Measurements from ENCODE around the gene TWSG1. TPM values are rescaled to one million over a fixed set of nuclear protein-coding genes. Genes with fewer than 3 reads are reported as not detected.

TWSG1 gene
- total and polyA plus RNA-seq, 10 of the 15 experiments (the other 5 are each of a cell fraction or from before 2014, with no cell fraction given): 11.1 to 45.1 (median 27.7) TPM

DNA sequence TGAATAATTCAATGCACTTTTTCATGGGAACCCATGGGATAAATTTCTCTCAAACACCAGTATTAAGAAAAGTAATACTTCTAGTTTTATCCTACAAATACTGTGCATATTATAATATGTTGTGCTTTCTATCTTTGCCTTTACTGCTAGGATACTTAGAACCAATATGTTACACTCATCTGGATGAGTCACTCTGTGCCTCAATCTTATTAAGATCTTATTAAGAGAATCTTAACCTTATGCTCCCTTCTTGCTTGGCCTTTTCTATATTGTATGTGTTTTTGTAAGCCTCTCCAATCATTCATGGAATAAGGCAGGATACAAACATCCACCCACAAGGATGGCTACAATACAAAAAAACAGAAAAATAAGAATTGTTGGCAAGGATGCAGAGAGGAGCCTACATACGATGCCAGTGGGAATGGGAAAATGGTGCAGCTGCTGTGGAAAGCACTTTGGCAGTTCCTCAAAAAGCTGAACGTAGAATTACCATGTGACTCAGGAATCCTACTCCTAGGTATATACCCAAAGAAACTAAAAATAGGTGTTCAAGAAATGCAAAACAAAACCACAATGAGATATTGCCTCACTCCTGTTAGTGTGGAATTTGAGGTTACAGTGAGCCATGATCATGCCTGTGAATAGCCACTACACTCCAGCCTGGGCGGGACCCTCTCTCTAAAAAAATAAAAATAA is 10.7 kb upstream of the TWSG1 start (continued):
- TF ChIP-seq POLR2AphosphoS2 (IDR thresholded peaks at IDR 0.05; ENCODE audit: low read depth, low read length): no peak
- no peak for TF ChIP-seq YY1 (IDR thresholded peaks at IDR 0.05; ENCODE audit: low read depth, low read length)

DNA sequence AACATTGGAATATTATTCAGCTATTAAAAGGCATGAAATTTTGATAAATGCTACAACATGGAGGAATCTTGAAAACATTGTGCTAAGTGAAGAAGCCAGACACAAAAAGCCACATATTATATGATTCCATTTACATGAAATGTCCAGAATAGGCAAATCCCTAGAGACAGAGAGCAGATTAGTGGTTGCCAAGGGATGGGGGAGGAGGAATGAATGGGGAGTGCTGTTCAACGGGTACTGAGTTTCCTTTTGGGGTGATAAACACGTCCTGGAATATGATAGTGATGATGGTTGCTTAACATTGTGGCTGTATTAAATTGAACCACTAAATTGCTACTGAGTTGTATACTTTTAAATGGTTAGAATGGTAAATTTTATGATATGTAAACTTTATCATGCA is 8.9 kb upstream of the TWSG1 start:
- POLR2A ChIA-PET: no interaction called here
- FAIRE-seq: no peak
- Histone ChIP-seq H3K4me3 (no peak overlapping the region), H3K79me2 (ENCODE audit: control insufficient read depth, insufficient read depth, low read length) (no peaks in the 10 kb centered on the region), H3K4me2 (ENCODE audit: control insufficient read depth, insufficient read depth) (no peak overlapping the region), H2AFZ (ENCODE audit: control insufficient read depth, low read depth, low read length) (no peak overlapping the region), H3K4me1 (ENCODE audit: control insufficient read depth, insufficient read depth, low read length) (no peaks in the 10 kb centered on the region), H3K27me3 (replicated peaks in 1 of 2; ENCODE audit: control insufficient read depth in 2 of 2, insufficient read depth in 2 of 2, low read length in 1 of 2) (no peaks in the 10 kb centered on the region), H3K27ac (ENCODE audit: control insufficient read depth, insufficient read depth) (no peak overlapping the region), H3K9me3 (replicated peaks; ENCODE audit: control insufficient read depth, insufficient read depth, low read length) (peaks cover 5% of the 10 kb centered on the region), H3K9ac (ENCODE audit: control insufficient read depth, insufficient read depth, low read length) (no peak overlapping the region), H4K20me1 (ENCODE audit: control insufficient read depth, insufficient read depth) (no peaks in the 10 kb centered on the region), H3K36me3 (ENCODE audit: control insufficient read depth in 2 of 2, insufficient read depth in 2 of 2, low read length in 1 of 2) (no peaks in the 10 kb centered on the region)
- RAD21 ChIA-PET (ENCODE audit: unreplicated experiment): no interaction called here
- no peak for DNase-seq (ENCODE audit: low read depth, low spot score)
- intact Hi-C loops (cut with micrococcal nuclease; ENCODE audit: unreplicated experiment) (no loop called here), in situ Hi-C loops (cut with MboI) (no loop called here)
- WGBS (ENCODE audit: insufficient coverage, insufficient replicate concordance, low lambda C conversion rate, missing lambda C conversion rate): 17% methylated on average over 2 of the region's 2 CpGs
- TF ChIP-seq RUNX3 (IDR thresholded peaks at IDR 0.05; ENCODE audit: low read length) (no peak), BRCA1 (IDR thresholded peaks at IDR 0.05; ENCODE audit: low read depth, low read length) (no peak), PAX8 (IDR thresholded peaks at IDR 0.05) (no peak), SREBF2 (IDR thresholded peaks at IDR 0.05; ENCODE audit: low read length) (no peak), MTA3 (IDR thresholded peaks at IDR 0.05; ENCODE audit: borderline replicate concordance, low read length) (no peak), RCOR1 (conservative IDR thresholded peaks at IDR 0.05; ENCODE audit: low read depth, low read length) (no peak), CHD2 (IDR thresholded peaks at IDR 0.05; ENCODE audit: borderline replicate concordance, low read depth, low read length) (no peak), DPF2 (IDR thresholded peaks at IDR 0.05) (no peak), RELA (IDR thresholded peaks at IDR 0.05; ENCODE audit: borderline replicate concordance, partially characterized antibody) (no peak), MTA2 (IDR thresholded peaks at IDR 0.05; ENCODE audit: low read depth) (no peak), BACH1 (IDR thresholded peaks at IDR 0.05; ENCODE audit: borderline replicate concordance) (no peak), SIX5 (IDR thresholded peaks at IDR 0.05; ENCODE audit: low read depth, low read length, severe bottlenecking) (no peak), JUND (IDR thresholded peaks at IDR 0.05; ENCODE audit: low read depth, low read length) (no peak)
- ATAC-seq: no peak
- SMC1A ChIA-PET (ENCODE audit: uncharacterized antibody, unreplicated experiment): no interaction called here
- CTCF ChIA-PET: interaction anchor here (0.8 kb wide), 1 partner anchor 9 kb away, joined by 3 read pairs; the partner anchor contains the start of gene TWSG1
- no TSS peak for BruUV-seq (replicated peaks)
